CD14-positive monocyte (primary cell): ENCODE results near the gene SMPD3. TPM values are rescaled to one million over a fixed set of nuclear protein-coding genes. Genes with fewer than 3 reads are reported as not detected.

Experiments
- DNase-seq, 3 donors: peaks; one replicate each; pipeline ENCODE4 v3.0.0-alpha.2; 2011 to 2022
- H2AFZ ChIP-seq: 2 replicates; pipeline ENCODE4 v1.6.0; 2012; ENCODE audit warnings: mild to moderate bottlenecking, low read depth, low read length, inconsistent platforms; ENCODE audit not compliant: insufficient read depth, poor library complexity, severe bottlenecking
- H3K27ac ChIP-seq, 2 donors: 1 replicate in 1 of 2; 2 replicates in 1 of 2; pipeline ENCODE4 v1.5.1; 2012 to 2013; ENCODE audit warnings: low read length in 2 of 2, control low read depth in 1 of 2, inconsistent platforms in 1 of 2, low read depth in 1 of 2, mild to moderate bottlenecking in 1 of 2
- H3K27me3 ChIP-seq, 2 donors: one replicate each; pipeline versions ENCODE4 v1.6.0 to v1.6.1; 2011 to 2013; ENCODE audit warnings: low read length in 2 of 2; ENCODE audit not compliant: control insufficient read depth in 2 of 2, insufficient read depth in 2 of 2
- H3K36me3 ChIP-seq, 2 donors: replicated peaks in 1 of 2; 1 replicate in 1 of 2; 2 replicates in 1 of 2; pipeline versions ENCODE4 v1.5.1 to v1.6.1; 2012 to 2013; ENCODE audit warnings: low read length in 2 of 2, control low read depth in 1 of 2, inconsistent platforms in 1 of 2, mild to moderate bottlenecking in 1 of 2; ENCODE audit not compliant: insufficient read depth in 2 of 2, control insufficient read depth in 1 of 2
- H3K4me1 ChIP-seq, 2 donors: 1 replicate in 1 of 2; 2 replicates in 1 of 2; pipeline versions ENCODE4 v1.5.1 to v1.6.1; 2012 to 2013; ENCODE audit warnings: low read length in 2 of 2, control low read depth in 1 of 2, inconsistent platforms in 1 of 2, mild to moderate bottlenecking in 1 of 2, moderate library complexity in 1 of 2; ENCODE audit not compliant: insufficient read depth in 2 of 2, control insufficient read depth in 1 of 2
- H3K4me2 ChIP-seq: replicated peaks from 2 replicates; pipeline ENCODE3; 2012; ENCODE audit warnings: low read length, moderate library complexity, mild to moderate bottlenecking; ENCODE audit not compliant: poor library complexity, severe bottlenecking; ENCODE audit errors: extremely low read depth
- H3K4me3 ChIP-seq, 3 experiments: fragments of 200-600 bp in 1 of 3; sonication (generic) in 1 of 3; replicated peaks in 1 of 3; 1 replicate in 2 of 3; 2 replicates in 1 of 3; pipeline ENCODE4 v1.5.1; 2011 to 2013; ENCODE audit warnings: low read length in 3 of 3, mild to moderate bottlenecking in 3 of 3, control low read depth in 2 of 3, low read depth in 2 of 3, inconsistent platforms in 1 of 3, moderate library complexity in 1 of 3
- H3K79me2 ChIP-seq: 2 replicates; pipeline ENCODE4 v1.6.0; 2012; ENCODE audit warnings: mild to moderate bottlenecking, control low read depth, inconsistent platforms, low read length, moderate library complexity; ENCODE audit not compliant: insufficient read depth
- H3K9ac ChIP-seq: 2 replicates; pipeline ENCODE4 v1.6.0; 2017; ENCODE audit warnings: low read length, mild to moderate bottlenecking; ENCODE audit not compliant: insufficient read depth, poor library complexity, severe bottlenecking
- H3K9me3 ChIP-seq, 2 donors: replicated peaks in 1 of 2; 1 replicate in 1 of 2; 2 replicates in 1 of 2; pipeline versions ENCODE4 v1.5.1 to v1.6.1; 2012 to 2013; ENCODE audit warnings: low read length in 2 of 2, control low read depth in 1 of 2; ENCODE audit not compliant: control insufficient read depth in 1 of 2, insufficient read depth in 1 of 2
- H4K20me1 ChIP-seq: 2 replicates; pipeline ENCODE4 v1.6.0; 2012; ENCODE audit warnings: mild to moderate bottlenecking, low read length, control low read depth, moderate library complexity; ENCODE audit not compliant: insufficient read depth
- H3K27ac Mint-ChIP-seq, 7 donors: one replicate each; pipeline ENCODE4 v1.8.0; 2020; ENCODE audit warnings: mild to moderate bottlenecking in 7 of 7, mixed read lengths in 7 of 7, moderate library complexity in 6 of 7, inconsistent platforms in 2 of 7
- H3K27me3 Mint-ChIP-seq, 3 donors: one replicate each; pipeline ENCODE4 v1.8.0; 2021 to 2022; ENCODE audit warnings: low read depth in 3 of 3, mild to moderate bottlenecking in 3 of 3, mixed read lengths in 3 of 3, moderate library complexity in 3 of 3, inconsistent platforms in 1 of 3
- H3K36me3 Mint-ChIP-seq, 2 donors: one replicate each; pipeline ENCODE4 v1.8.0; 2020; ENCODE audit warnings: mixed read lengths in 2 of 2, inconsistent platforms in 1 of 2, mild to moderate bottlenecking in 1 of 2
- H3K4me1 Mint-ChIP-seq: one replicate; pipeline ENCODE4 v1.8.0; 2020; ENCODE audit warnings: mild to moderate bottlenecking, mixed read lengths
- H3K4me3 Mint-ChIP-seq, 2 donors: one replicate each; pipeline ENCODE4 v1.8.0; 2020; ENCODE audit warnings: mild to moderate bottlenecking in 2 of 2, mixed read lengths in 2 of 2, moderate library complexity in 1 of 2
- H3K9me3 Mint-ChIP-seq, 7 donors: one replicate each; pipeline ENCODE4 v1.8.0; 2020 to 2022; ENCODE audit warnings: mixed read lengths in 7 of 7, mild to moderate bottlenecking in 6 of 7, moderate library complexity in 6 of 7, inconsistent platforms in 2 of 7
- CTCF ChIP-seq: fragments of 200-600 bp; IDR thresholded peaks from one replicate; pipeline ENCODE4 v1.8.0; 2022; ENCODE audit warnings: antibody characterized with exemption, mild to moderate bottlenecking
- WGBS: methylation state at CpG from one replicate; pipeline ENCODE4 v1.1.5; 2013; ENCODE audit warnings: missing lambda C conversion rate; ENCODE audit not compliant: insufficient coverage; 5-methylcytosine and 5-hydroxymethylcytosine counted together
- intact Hi-C, 2 donors: fragments of 100-400 bp; cut with micrococcal nuclease; formaldehyde crosslinking; loops; one replicate each; pipeline versions ENCODE4 v1.15.0 to v1.15.1; 2023
- polyA plus RNA-seq, 3 donors: library from polyadenylated mRNA; depleted of rRNA in 1 of 3; unstranded in 2 of 3; stranded (reverse) in 1 of 3; fragments of 300-500 nt in 2 of 3; fragments of >200 nt in 1 of 3; fragmentation: Illumina TruSeq in 2 of 3; gene quantifications; 1 replicate in 2 of 3; 2 replicates in 1 of 3; pipeline ENCODE4 v1.2.3, GENCODE V29; 2012 to 2021

Gene SMPD3
- polyA plus RNA-seq, 3 donors: 0.40 to 1.1 (median 0.51) TPM

- Histone ChIP-seq H3K4me3 (no peak overlapping the region), H3K27me3 (no peaks in the 10 kb centered on the region), H3K79me2 (no peaks in the 10 kb centered on the region), H3K27ac (no peak overlapping the region), H3K4me1 (peaks cover 7 to 9% of the 10 kb centered on the region in 2 donors), H3K36me3 (no peaks in the 10 kb centered on the region), H2AFZ (no peak overlapping the region), H4K20me1 (no peaks in the 10 kb centered on the region), H3K4me2 (peak overlapping the region; percentile 14), H3K9me3 (no peaks in the 10 kb centered on the region), H3K9ac (peak overlapping the region; percentile 25)
- TF ChIP-seq CTCF: no peak
- Mint-ChIP-seq H3K27ac (peak overlapping the region in 1 of 7 donors; percentile 64), H3K27me3 (peaks cover 0 to 2% (median 1%) of the 10 kb centered on the region in 3 donors), H3K4me1 (peaks cover 18% of the 10 kb centered on the region), H3K4me3 (peak overlapping the region; percentile 9 to 72), H3K36me3 (no peaks in the 10 kb centered on the region), H3K9me3 (peaks cover 0 to 2% (median 0%) of the 10 kb centered on the region in 7 donors)
- DNase-seq: no peak
- WGBS: 9% methylated on average over 3 of the region's 11 CpGs
- intact Hi-C loops: no loop called here
Measured at GRCh38 chr16:68417711-68418301, 30.5 kb downstream of the SMPD3 start.

- H4K20me1 ChIP-seq: no peaks in the 10 kb centered on the region
- H3K27ac ChIP-seq: no peak overlapping the region
- no peaks in the 10 kb centered on the region for H3K36me3 ChIP-seq
- H3K79me2 ChIP-seq: no peaks in the 10 kb centered on the region
- peaks cover 7 to 9% of the 10 kb centered on the region in 2 donors for H3K4me1 ChIP-seq
- TF ChIP-seq CTCF: no peak
- H3K9me3 ChIP-seq: no peaks in the 10 kb centered on the region
- Mint-ChIP-seq H3K27me3 (peaks cover under 1 to 2% (median 2%) of the 10 kb centered on the region in 3 donors), H3K36me3 (no peaks in the 10 kb centered on the region), H3K4me1 (peaks cover 18% of the 10 kb centered on the region), H3K9me3 (peaks cover 0 to 2% (median 0%) of the 10 kb centered on the region in 7 donors), H3K4me3 (no peak overlapping the region), H3K27ac (no peak overlapping the region)
- no peak overlapping the region for H2AFZ ChIP-seq
- H3K4me2 ChIP-seq: no peak overlapping the region
- intact Hi-C loops: no loop called here
- DNase-seq: no peak
- H3K4me3 ChIP-seq: no peak overlapping the region
- no peaks in the 10 kb centered on the region for H3K27me3 ChIP-seq
- no peak overlapping the region for H3K9ac ChIP-seq
- 43% methylated on average over 14 of the region's 15 CpGs for WGBS
Measured at GRCh38 chr16:68416057-68417046, 32.0 kb downstream of the SMPD3 start.
